Stimulated activated CD8-positive, alpha-beta memory T cell treated with anti-CD3 and anti-CD28 coated beads, Interleukin-12 subunit alpha, Interleukin-12 subunit beta, amount 100 ng/mL, for 24 hours (primary cell): Measurements from ENCODE around the gene VASP.
A peak's percentile ranks its signal among the peaks of the same experiment; 100 is the strongest.
"Not testable (repeated sequence)": the region's sequence is repeated elsewhere in the genome, so short reads cannot be mapped to it uniquely, and the experiment has no call there.

Source experiments
- DNase-seq: peaks from one replicate; pipeline ENCODE4 v3.0.0-alpha.2; 2020; ENCODE audit errors: extremely low read depth

The VASP gene

DNA sequence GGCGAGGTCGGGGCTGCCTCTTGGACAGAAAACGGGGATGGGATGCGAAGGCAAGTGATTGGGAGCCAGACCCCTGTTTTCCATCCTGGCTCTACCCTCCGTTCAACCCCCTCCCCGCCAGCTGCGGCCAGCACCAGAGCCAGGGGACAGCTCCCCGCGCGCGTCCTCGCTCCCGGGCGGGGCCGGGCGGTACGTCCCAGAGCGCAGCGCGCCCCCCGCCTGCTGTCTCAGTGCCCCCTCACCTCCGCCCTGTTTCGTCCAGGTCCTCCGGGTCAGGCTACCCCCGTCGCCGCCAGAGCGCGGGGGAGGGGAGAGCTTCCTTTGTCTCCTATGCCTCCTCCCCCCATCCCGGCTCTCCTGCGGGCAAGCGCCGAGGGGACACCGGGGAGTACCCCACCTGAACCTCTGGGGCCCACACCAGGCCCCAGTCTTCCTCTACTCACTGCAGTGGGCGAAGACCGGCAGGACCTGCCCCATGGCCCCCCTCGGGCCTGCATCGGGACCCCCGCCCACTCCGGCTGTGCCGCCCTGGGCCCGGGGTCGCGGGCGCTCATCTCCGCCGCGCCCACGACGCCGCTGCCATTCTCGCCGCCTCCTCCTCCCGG lies 10.8 kb upstream of the VASP start:
- DNase-seq: no peak

DNA sequence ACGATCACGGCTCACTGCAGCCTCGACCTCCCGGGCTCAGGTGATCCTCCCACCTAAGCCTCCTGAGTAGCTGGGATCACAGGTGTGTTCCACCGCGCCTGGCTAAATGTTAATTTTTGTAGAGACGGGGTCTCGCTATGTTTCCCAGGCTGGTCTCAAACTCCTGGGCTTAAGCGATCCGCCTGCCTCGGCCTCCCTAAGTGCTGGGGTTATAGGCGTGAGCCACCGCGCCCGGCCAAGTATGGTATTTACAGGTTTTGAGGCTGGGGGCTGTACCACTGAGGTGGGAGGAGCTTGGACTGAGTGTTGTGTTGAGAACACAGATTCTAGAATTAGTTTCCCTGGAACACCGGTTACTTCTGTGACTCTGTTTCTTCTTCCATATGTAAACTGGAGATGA lies 9.5 kb upstream of the VASP start:
- no peak for DNase-seq

DNA sequence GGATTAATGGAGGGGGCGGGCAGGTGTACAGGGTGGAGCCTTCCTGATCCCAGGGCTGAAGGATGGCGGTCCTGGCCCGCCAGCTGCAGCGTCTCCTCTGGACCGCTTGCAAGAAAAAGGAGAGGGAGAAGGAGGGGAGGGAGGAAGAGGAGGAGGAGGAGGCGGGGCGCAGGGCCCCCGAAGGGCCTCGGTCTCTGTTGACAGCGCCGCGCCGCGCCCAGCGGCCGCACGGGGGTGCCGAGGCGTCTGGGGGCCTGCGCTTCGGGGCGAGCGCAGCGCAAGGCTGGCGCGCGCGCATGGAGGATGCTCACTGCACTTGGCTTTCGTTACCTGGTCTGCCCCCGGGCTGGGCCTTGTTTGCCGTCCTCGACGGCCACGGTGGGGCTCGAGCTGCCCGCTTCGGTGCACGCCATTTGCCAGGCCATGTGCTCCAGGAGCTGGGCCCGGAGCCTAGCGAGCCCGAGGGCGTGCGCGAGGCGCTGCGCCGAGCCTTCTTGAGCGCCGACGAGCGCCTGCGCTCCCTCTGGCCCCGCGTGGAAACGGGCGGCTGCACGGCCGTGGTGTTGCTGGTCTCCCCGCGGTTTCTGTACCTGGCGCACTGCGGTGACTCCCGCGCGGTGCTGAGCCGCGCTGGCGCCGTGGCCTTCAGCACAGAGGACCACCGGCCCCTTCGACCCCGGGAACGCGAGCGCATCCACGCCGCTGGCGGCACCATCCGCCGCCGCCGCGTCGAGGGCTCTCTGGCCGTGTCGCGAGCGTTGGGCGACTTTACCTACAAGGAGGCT lies 8.7 kb upstream of the VASP start, which contains the start of gene PPM1N:
Gene PPM1N, plus strand, starts transcription at position 33 of the 785 bp plus-strand sequence. Its CDS starts 30 bp downstream, at position 63.
- DNase-seq: no peak

DNA sequence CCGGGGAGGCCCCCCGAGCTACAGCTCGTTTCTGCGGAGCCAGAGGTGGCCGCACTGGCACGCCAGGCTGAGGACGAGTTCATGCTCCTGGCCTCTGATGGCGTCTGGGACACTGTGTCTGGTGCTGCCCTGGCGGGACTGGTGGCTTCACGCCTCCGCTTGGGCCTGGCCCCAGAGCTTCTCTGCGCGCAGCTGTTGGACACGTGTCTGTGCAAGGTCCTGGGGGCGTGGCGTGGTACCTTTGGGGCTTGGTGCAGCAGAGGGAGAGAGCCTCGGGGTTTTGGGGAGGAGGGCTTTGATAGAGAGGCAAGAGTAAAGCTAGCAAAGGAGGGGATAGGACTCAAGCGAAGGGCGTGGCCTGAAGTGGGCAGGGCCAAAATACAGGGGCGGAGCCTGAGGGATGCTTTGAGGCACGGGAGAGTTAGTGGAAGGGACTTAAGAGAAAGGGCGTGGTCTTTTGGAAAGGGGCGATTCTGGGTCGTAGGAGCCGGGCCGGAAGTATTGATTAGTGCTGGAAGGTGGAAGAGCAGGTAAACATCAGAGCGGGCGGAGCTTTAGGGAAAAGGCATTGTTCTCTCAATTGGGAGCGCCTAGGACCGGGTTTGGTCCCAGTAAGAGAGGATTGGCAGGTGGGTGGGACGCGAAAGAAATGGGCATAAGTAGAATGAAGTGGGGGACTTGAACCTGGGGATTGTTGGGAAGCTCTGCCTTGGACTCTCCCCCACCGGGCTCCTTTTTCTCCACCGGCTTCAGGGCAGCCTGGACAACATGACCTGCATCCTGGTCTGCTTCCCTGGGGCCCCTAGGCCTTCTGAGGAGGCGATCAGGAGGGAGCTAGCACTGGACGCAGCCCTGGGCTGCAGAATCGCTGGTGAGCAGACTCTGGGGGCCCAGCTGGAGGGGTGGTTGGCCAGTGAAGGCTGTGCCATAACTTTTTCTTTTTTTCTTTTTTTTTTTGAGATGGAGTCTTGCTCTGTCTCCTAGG lies 7.8 kb upstream of the VASP start:
- DNase-seq: no peak

DNA sequence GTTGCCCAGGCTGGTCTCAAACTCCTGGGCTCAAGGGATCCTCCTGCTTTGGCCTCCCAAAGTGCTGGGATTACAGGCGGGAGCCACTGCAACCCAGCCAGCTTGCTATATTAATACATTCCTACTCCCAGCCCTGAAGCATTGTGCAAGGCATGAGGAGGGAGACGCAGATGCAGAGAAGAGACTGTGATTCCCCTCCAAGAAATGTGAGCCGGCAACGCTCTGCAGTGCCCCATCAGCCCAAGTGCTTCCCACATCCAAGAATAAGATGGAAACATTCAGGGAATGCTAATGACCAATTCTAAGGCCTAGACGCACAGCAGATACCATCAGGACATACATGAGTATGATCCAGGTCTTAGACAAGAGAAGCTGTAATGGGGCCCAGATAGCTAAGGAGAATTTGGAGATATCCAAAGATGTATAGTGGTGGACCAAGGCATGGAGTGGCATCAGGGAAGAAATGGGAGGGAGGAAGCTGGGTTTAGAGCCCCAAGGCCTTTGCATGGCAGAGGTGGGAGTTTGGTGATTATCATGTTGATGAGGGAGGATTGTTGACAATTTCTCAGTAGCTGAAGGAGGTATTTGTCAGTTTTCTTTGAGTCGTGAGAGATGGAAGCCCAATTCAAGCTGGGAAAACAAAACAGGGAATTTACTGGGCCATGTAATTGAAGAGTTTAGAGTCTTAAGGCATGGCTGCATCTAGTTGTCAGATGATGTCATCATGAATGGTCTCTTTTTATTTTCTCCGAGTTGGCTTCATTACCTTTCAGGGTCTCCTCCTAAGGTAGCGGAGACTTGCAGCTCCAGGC lies 6.2 kb upstream of the VASP start:
- no peak for DNase-seq

DNA sequence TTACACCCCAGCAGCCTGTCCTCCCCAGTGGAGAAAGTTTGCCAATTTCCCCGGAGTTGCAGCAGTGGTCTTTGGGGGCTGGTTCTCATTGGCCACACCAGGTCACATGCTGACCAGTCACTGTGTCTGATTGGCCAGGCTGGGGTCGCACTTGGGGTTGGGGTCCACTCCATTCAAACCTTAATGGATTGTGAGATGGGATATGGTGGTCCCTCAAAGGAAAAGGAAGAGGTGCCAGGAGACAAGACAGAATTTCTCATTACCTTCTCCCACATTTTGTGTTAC lies 5.6 kb upstream of the VASP start:
- no peak for DNase-seq

DNA sequence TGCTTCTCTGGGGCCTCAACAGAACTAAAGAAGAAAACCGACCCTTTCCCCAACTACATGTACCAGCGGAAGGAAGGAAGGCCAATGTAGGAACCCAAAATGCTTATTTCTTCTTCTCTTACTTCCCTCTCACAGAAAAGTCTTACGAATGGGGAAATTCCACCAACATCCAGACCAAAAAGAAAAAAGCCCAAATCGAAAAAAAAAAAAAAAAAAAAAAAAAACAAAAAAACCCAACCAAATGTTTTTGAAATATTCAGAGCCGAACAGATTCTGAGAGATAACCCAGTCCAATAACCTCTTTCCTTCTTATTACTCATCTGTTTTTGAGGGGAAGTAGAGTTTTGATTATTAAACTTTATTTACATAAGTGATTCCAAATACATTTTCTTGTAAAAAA lies 5.2 kb upstream of the VASP start:
- no peak for DNase-seq

DNA sequence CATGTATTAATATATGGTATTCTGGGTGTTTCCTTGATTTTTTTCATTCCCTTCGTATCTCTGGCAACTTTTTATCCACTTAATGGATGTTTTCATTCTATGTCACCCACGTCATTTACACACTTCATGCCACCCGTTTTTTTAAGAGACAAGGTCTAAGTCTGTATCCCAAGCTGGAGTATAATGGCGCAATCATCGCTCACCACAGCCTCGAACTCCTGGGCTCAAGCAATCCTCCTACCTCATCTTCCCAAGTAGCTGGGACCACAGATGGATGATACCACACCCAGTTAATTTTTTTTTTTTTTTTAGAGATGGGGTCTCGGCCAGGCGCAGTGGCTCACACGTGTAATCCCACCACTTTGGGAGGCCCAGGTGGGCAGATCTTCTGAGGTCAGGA lies 3.4 kb upstream of the VASP start:
- no peak for DNase-seq

DNA sequence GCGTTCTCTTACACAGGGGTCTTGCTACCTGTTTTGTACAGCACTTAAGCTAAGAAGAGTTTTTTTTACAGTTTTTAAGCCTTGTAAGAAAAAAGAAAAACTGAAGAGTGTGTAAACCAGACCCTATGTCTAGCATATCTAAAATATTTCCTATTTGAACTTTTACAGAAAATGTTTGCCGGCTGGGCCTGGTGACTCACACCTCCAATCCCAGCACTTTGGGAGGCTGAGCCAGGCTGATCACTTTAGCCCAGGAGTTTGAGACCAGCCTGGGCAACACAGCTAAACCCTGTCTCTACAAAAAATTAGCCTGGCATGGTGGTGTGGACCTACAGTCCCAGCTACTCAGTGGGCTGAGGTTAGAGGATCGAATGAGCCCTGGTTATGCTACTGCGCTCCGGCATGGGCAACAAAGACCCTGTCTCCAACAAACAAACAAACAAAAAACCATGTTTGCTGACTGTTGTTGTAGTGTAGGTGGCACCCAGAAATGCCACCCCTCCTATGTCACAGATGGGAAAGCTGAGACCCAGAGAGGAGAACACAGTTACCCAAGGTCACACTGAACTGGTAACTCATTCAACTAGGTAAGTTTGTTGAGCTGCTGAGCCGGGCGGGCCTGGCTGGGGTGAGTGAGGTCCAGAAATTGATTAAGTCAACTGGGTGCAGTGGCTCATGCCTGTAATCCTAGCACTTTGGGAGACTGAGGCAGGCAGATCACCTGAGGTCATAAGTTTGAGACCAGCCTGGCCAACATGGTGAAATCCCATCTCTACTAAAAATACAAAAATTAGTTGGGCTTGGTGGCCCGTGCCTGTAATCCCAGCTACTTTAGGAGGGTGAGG lies 1.9 kb upstream of the VASP start:
- no peak for DNase-seq

DNA sequence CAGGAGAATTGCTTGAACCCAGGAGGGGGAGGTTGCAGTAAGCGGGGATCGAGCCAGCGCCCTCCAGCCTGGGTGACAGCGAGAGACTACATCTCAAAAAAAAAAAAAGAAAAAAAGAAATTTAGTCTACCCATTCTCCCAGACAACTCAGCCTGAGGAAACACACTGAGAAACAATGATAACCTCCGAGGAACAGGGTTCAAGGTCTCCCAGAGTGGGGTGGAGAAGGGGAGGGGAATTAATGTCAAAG lies 1.4 kb upstream of the VASP start:
- no peak for DNase-seq

DNA sequence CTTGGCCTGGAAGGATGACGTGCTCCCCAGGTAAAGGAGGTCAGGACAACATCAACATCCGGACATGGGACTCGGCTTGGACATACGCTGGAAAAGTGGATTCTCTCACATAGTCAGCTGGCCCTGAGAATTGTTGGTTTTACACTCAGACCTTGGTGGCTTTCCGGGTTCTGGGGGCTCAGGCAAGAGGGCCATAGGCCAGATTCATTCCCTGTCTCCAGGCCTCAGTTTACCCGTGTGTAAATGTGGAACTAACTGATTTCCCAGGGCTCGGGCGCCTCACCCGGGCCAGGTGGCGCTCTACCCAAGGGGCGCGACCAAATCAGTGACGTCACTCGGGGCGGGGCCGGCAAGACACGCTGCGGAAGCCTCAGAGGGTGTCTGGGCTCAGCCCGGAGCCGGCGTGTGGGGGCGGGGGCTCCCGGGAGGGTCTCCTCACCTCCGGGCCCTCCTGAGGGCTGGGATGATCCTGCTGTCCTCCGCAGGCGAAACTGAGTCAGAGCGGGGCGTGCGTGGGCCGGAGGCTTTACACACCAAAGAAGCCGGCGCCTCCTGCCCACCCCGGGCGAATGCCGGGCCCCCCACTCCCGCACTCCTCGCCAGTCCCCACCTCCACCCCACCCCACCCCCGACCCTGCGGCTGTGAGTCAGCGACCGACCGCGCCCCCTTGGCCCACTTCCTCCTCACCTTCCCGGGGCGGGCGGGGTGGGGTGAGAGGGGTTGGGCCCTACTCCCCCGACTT lies 862 bp upstream of the VASP start:
- DNase-seq: peak; percentile 99

DNA sequence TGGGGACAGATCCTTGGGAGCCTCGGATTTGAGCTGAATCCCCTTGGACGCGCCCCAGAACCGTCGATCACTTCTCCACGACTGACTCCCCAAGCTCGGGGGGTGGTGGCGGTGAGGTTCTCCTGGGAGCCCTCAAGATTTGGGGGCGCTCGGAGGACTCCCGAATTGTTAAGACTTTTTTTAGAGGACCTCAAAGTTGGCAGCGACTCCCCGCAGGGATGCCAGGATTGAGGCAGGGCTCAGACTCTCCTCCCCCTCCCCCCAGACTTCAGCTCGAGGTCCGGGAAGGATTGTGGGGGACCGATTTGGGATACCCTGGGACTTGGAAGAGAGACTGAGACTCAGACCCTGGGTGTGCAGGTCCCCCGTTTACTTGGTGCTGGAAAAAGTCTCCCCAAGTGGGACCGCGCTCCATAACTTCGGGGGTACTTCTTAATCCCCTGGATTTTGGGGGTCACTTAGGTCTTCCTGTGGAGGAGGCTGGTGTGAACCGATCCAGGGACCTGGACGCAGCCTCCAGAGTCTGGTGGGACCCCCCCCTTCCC lies 665 bp downstream of the VASP start:
- DNase-seq: no peak

DNA sequence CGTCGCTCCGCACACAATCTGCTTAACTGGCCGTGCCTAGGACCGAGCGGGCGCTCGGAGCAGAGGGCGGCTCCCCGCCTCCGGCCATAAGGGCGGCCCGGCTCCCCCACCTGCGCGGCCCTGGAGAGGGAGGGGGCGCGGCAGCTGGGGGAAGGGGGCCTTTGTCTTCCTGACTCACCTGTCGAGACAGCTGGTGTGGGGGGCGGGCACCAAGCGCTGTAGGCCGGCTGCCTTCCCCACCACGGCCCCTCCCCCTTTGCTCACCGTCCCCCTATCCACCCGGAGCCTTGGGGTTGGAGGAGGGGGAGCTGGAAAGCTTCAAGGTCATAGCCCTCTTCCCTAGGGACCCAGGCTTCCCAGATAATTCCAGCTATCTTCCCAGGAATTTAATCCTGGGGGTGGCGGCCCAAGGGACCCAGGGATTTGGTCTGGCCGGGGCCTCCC lies 1.2 kb downstream of the VASP start:
- DNase-seq: no peak

DNA sequence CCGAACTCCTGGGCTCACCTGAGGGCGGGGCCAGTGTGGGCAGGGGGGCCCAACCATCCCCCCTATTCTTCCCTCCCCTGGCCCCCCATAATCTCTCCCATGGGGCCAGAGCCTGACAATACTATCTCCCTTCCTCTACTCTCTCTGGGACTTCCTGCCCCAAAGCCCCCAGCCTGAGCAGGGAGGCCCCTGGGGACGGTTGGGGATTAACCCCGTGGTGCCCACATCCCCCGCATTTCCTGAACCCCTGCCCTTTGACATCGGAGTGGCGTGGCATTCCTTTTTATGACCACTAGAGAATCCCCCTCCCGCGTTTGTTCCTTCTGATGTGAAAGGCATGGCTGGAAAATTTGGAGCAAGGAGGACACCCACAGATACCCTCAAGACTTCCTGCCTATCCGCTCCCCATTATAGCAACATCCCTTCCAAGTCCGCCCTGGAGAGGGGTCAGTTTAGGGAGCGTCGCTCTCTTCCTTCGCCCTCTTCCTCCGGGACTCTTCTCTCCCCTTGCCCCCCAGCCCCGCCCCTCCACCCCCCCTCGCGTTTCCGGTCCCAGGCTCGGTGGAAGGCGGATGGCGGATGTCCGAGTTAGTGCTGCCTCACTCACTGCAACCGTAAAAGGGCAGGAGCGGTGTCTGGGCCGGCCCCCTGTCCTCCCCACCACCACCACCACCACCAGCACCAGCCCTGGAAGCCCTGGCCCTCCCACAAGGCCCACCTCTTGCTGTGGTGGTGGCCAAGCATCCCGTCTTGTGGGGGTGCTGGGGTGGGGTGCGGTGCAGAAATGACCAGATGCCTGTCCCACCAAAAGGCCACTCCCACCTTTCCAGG lies 1.8 kb downstream of the VASP start:
- no peak for DNase-seq

DNA sequence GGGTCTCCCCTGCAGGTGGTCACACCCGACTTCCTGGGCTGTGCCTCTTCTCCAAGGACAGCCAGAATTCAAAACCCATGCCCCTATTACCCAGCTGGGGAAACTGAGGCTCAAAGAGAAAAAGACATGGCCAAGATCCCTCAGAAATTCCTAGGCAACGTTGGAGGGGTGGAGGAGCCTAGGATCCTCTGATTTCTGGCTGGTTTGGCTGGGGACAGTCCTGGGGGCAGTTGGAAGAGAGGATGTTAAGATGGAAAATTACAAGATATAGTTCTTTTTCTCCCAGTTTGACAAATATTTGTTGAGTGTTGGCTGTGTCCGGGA lies 2.4 kb downstream of the VASP start:
- no peak for DNase-seq

DNA sequence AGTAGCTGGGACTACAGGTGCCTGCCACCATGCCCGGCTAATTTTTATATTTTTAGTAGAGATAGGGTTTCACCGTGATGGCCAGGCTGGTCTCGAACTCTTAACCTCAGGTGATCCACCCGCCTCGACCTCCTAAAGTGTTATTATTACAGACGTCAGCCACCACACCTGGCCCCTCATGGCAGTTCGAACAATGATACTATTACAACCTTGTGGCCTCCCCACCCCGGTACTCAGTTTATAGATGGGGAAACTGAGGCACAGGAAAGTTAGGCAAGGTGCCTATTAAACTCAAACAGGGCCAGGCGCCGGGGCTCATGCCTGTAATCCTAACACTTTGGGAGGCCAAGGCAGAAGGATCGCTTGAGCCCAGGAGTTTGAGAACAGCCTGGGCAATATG lies 3.1 kb downstream of the VASP start:
- not testable (repeated sequence) for DNase-seq

DNA sequence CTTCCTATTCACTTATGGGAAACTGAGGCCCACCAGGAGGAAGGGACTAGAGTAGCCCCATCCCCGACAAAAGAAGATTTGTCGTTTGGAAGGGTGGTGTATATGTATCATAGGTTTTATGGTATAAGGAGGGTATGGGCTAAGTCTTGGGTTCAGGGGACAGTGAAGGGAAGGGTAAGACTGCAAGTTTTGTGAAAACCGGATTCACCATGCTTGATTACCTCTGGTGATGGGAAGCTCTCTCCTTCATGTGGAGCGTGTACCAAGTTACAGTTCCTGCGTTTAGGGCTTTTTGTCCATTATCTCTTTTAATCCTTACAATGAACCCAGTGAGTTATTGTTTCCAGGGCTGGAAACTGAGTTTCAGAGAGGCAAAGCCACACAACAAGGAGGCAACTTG lies 3.8 kb downstream of the VASP start:
- DNase-seq: no peak

DNA sequence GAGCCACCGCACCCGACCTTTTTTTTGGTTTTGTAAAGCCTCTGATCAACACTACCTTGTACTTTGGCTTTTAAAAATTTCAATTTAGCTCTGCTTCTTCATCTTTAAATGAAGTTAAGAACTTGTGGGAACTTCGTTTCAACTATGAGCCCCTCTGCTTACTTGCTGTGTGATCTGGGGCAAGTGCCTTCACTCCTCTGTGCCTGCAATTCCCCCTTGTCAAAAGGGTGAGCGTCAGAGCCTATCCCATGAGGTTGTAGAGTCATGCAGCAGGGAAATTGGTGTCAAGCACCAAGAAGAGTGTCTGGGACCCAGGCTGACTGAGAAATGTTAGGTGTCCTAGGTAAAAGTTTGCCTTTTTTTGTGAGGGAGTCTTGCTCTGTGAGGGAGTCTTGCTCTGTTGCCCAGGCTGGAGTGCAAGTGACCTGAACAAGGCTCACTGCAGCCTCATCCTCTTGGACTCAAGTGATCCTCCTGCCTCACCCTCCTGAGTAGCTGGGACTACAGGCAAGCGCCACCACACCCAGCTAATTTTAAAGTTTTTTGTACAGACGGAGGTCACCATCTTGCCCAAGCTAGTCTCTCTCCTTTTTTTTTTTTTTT lies 5.7 kb downstream of the VASP start:
- no peak for DNase-seq
